ENCODE results near the gene EIF3D. TPM values are rescaled to one million over a fixed set of nuclear protein-coding genes. Genes with fewer than 3 reads are reported as not detected.

Gene EIF3D
- total RNA-seq, 1 donor from 2014 or later = 291 TPM

- DNase-seq (ENCODE audit: low read depth in 2 of 2) = peak in 1 of 2 donors; percentile 47
Measured at GRCh38 chr22:36467042-36467810, 61.7 kb downstream of the EIF3D start.

GRCh38 chr22:36466258-36466657 is 62.7 kb downstream of the EIF3D start:
- DNase-seq (ENCODE audit: low read depth in 2 of 2) = no peak

- DNase-seq (ENCODE audit: low read depth in 2 of 2) = peak; percentile 93
Measured at GRCh38 chr22:36465232-36466021, 63.5 kb downstream of the EIF3D start.

GRCh38 chr22:36464715-36465231 is 64.2 kb downstream of the EIF3D start:
- no peak for DNase-seq (ENCODE audit: low read depth in 2 of 2)

- peak; percentile 80 to 92 for DNase-seq (ENCODE audit: low read depth in 2 of 2)
Measured at GRCh38 chr22:36463783-36464184, 65.2 kb downstream of the EIF3D start.

GRCh38 chr22:36461665-36462649 is 67.0 kb downstream of the EIF3D start:
- peak in 1 of 2 donors; percentile 90 for DNase-seq (ENCODE audit: low read depth in 2 of 2)

Other genes starting within 250 kb of the EIF3D start
- 409 and 410 TPM in 2 replicates for gene MYH9, start 141.2 kb downstream of the EIF3D start, total RNA-seq
- gene TXN2, start 47.5 kb downstream of the EIF3D start, total RNA-seq = 16.1 and 21.2 TPM in 2 replicates
- gene FOXRED2, start 22.1 kb downstream of the EIF3D start, total RNA-seq = 3.1 and 3.4 TPM in 2 replicates
- gene CACNG2, start 174.6 kb upstream of the EIF3D start, total RNA-seq = not detected in 2 replicates
- gene IFT27, start 247.0 kb upstream of the EIF3D start, total RNA-seq = 10.0 and 12.9 TPM in 2 replicates

All from lung microvascular endothelial cell (primary cell).